SK-N-MC (cell line): ENCODE measurements around the gene SCARF2.
"Not testable (repeated sequence)": the region's sequence is repeated elsewhere in the genome, so short reads cannot be mapped to it uniquely, and the experiment has no call there.

Experiments used
- DNase-seq: peaks from one replicate; pipeline ENCODE4 v3.0.0-alpha.2; 2011; ENCODE audit warnings: low read depth, low spot score
- H3K27ac ChIP-seq: fragments of 200-600 bp; sonication (generic); 2 replicates; pipeline ENCODE4 v1.5.1; 2016; ENCODE audit warnings: mixed run types
- H3K36me3 ChIP-seq: fragments of 200-600 bp; sonication (generic); 2 replicates; pipeline ENCODE4 v1.6.1; 2017; ENCODE audit warnings: antibody characterized with exemption, low read length, mixed read lengths; ENCODE audit not compliant: insufficient read depth
- H3K4me3 ChIP-seq: fragments of 200-600 bp; sonication (generic); 2 replicates; pipeline ENCODE4 v1.5.1; 2016
- H3K9ac ChIP-seq: fragments of 200-600 bp; sonication (generic); 2 replicates; pipeline ENCODE4 v1.8.0; 2017; ENCODE audit warnings: mixed run types, mixed read lengths; ENCODE audit not compliant: insufficient read length
- H3K9me3 ChIP-seq: fragments of 200-600 bp; sonication (generic); 2 replicates; pipeline ENCODE4 v1.6.1; 2017; ENCODE audit warnings: low read depth, mild to moderate bottlenecking, antibody characterized with exemption, low read length, moderate library complexity, mixed read lengths
- EZH2 ChIP-seq: fragments of 200-600 bp; sonication (generic); IDR thresholded peaks from one replicate; pipeline ENCODE4 v1.6.1; 2017; ENCODE audit warnings: antibody characterized with exemption
- FOXP2 ChIP-seq: optimal IDR thresholded peaks from 2 replicates; pipeline ENCODE3; 2011; ENCODE audit warnings: mild to moderate bottlenecking, moderate library complexity; ENCODE audit not compliant: insufficient read depth; ENCODE audit errors: extremely low read length, control extremely low read depth
- POLR2AphosphoS5 ChIP-seq: IDR thresholded peaks from 2 replicates; pipeline ENCODE4 v1.6.1; 2012; ENCODE audit warnings: mild to moderate bottlenecking, low read depth, low read length, borderline replicate concordance

Gene SCARF2, protein sequence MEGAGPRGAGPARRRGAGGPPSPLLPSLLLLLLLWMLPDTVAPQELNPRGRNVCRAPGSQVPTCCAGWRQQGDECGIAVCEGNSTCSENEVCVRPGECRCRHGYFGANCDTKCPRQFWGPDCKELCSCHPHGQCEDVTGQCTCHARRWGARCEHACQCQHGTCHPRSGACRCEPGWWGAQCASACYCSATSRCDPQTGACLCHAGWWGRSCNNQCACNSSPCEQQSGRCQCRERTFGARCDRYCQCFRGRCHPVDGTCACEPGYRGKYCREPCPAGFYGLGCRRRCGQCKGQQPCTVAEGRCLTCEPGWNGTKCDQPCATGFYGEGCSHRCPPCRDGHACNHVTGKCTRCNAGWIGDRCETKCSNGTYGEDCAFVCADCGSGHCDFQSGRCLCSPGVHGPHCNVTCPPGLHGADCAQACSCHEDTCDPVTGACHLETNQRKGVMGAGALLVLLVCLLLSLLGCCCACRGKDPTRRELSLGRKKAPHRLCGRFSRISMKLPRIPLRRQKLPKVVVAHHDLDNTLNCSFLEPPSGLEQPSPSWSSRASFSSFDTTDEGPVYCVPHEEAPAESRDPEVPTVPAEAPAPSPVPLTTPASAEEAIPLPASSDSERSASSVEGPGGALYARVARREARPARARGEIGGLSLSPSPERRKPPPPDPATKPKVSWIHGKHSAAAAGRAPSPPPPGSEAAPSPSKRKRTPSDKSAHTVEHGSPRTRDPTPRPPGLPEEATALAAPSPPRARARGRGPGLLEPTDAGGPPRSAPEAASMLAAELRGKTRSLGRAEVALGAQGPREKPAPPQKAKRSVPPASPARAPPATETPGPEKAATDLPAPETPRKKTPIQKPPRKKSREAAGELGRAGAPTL

DNA sequence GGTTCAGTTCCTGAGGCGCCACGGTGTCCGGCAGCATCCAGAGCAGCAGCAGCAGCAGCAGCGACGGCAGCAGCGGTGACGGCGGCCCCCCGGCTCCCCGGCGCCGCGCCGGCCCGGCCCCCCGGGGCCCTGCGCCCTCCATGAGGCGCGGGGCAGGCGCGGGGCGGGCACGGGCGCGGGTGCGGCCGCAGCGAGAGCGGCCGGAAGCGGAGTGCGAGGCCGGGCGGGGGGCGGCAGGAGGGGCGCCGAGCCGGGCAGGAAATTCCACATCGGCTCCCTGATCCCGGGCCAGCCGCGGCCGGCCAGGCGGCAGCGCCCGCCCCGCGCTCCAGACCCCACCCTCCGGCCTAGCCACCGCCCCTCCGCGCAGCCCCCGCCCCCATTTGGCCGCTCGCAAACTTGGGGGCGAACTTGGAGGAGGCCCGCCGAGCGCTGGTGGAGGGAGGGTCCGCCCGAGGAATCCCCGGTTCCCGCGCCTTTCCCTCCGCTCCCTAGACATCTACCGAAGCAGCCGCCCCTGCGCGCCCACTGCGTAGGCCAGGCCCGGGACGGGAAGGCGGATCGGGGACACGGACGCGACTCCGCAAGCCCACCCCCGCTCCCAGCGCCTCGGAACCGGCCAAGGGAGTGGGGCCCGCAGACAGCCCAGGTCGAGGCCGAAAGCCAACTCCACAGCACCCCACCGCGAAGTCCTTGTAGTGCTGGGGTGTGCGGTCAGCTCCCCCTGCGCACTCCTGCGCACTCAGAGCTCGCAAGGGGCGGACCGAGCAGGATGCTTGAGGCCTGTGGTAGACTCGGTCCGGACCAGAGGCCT lies at the start of gene SCARF2:
Gene SCARF2, minus strand, starts transcription at position 213 of the 814 bp plus-strand sequence. Its CDS starts 71 bp downstream, at position 142.
- no peaks in the 10 kb centered on the region for H3K9me3 ChIP-seq
- H3K27ac ChIP-seq: no peak within 1 kb of the TSS
- DNase-seq: no peak
- peak within 1 kb of the TSS; percentile 65 for H3K9ac ChIP-seq
- peak within 1 kb of the TSS; percentile 82 for H3K4me3 ChIP-seq
- 0 out of 2 replicates have a peak, but pooled peaks cover 2% of the 10 kb centered on the region for H3K36me3 ChIP-seq
- TF ChIP-seq FOXP2 (no peak), EZH2 (no peak), POLR2AphosphoS5 (0 out of 2 replicates have a peak, but pooled peaks have one; percentile 8)

DNA sequence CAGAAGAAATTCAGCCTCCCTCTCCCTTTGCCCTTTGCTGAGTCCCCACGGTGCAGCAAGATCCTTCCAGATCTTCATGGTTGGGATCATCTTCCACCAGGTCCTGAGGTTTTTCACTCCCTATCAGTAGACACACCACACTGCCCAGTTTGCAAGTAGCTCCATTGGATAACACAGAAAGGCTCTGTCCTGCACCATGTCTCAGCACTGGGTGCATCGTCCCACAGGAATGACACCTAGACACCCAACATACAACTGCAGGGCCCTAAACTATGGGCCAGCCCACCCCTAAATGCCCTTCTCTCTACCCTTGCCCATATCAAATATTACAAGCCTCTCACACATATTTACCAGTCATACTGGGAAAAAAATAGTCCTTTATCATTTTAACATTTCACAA lies 48.6 kb upstream of the SCARF2 start:
- Histone ChIP-seq H3K4me3 (no peak overlapping the region), H3K36me3 (0 out of 2 replicates have a peak, but pooled peaks cover 3% of the 10 kb centered on the region), H3K27ac (no peak overlapping the region), H3K9me3 (no peaks in the 10 kb centered on the region), H3K9ac (no peak overlapping the region)
- TF ChIP-seq FOXP2 (no peak), EZH2 (no peak), POLR2AphosphoS5 (no peak)
- no peak for DNase-seq

DNA sequence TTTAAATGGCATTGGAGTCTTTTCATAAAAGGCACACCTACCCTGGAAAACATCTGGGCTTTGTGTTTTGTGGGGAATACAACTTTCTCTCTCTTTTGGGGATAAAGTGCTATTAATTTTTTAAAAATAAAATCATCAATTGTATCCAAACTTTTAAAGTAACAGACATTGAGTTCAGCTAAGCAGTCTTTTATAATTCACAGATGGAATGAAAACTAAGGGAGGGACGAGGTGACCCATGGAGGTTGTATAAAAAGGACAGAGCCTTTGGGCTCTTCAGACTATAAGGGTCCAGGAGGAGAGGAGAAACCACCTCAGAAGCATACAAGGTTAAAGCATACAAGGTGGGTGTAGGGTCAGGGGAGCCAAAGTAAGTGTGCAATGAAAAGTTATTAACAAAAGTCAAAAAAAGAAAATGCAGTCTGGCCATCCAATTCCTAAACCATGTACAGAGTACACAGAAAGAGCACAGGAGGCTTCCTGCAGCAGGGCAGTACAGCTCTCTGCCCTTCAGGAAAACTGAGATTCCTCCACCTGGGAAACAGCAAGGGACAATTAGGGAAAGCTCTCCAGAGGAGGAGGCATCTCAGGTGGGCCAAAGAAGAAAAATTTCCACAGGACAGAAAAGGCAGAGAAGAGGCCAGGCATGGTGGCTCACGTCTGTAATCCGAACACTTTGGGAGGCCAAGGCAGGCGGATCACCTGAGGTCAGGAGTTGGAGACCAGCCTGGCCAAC lies 47.5 kb upstream of the SCARF2 start:
- no peak overlapping the region for H3K9ac ChIP-seq
- H3K36me3 ChIP-seq: 0 out of 2 replicates have a peak, but pooled peaks cover 3% of the 10 kb centered on the region
- H3K4me3 ChIP-seq: no peak overlapping the region
- TF ChIP-seq POLR2AphosphoS5: no peak
- TF ChIP-seq EZH2: no peak
- TF ChIP-seq FOXP2: no peak
- no peak for DNase-seq
- no peak overlapping the region for H3K27ac ChIP-seq
- H3K9me3 ChIP-seq: no peaks in the 10 kb centered on the region

DNA sequence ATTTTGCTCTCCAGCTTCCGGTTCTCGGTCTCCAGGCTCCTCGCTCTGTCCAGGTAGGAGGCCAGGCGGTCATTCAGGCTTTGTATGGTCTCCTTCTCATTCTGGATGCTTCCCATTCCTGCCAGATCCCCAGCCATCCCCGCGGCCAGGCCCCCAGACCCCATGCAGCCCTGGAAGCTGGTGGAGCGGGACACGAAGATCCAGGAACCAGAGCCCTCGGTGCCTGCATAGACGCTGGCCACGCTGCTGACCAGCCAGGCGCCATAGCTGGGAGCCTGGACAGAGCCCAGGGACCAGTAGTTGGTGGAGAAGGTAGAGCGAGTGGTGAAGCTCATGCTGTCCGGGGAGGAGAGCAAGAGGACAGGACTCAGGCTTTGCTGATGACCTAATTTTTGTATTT lies 46.1 kb upstream of the SCARF2 start:
- Histone ChIP-seq H3K9me3 (no peaks in the 10 kb centered on the region), H3K9ac (no peak overlapping the region), H3K4me3 (no peak overlapping the region), H3K27ac (no peak overlapping the region), H3K36me3 (0 out of 2 replicates have a peak, but pooled peaks cover 3% of the 10 kb centered on the region)
- DNase-seq: no peak
- TF ChIP-seq POLR2AphosphoS5 (no peak), FOXP2 (no peak), EZH2 (no peak)

- not testable (repeated sequence) for H3K9ac ChIP-seq, H3K4me3 ChIP-seq, H3K36me3 ChIP-seq, H3K9me3 ChIP-seq, H3K27ac ChIP-seq, DNase-seq
These were observed 45.5 kb upstream of the SCARF2 start for GRCh38 chr22:20483143-20483506.

- no peaks in the 10 kb centered on the region for H3K36me3 ChIP-seq
- no peak overlapping the region for H3K9ac ChIP-seq
- DNase-seq: no peak
- no peak overlapping the region for H3K4me3 ChIP-seq
- no peaks in the 10 kb centered on the region for H3K9me3 ChIP-seq
- no peak overlapping the region for H3K27ac ChIP-seq
- no peak for TF ChIP-seq EZH2
- no peak for TF ChIP-seq FOXP2
- no peak for TF ChIP-seq POLR2AphosphoS5
These were observed 42.1 kb upstream of the SCARF2 start for GRCh38 chr22:20479612-20480196.

GRCh38 chr22:20478059-20478458 lies 40.4 kb upstream of the SCARF2 start:
- not testable (repeated sequence) for H3K9ac ChIP-seq, DNase-seq, H3K4me3 ChIP-seq, H3K27ac ChIP-seq, H3K36me3 ChIP-seq, H3K9me3 ChIP-seq

DNA sequence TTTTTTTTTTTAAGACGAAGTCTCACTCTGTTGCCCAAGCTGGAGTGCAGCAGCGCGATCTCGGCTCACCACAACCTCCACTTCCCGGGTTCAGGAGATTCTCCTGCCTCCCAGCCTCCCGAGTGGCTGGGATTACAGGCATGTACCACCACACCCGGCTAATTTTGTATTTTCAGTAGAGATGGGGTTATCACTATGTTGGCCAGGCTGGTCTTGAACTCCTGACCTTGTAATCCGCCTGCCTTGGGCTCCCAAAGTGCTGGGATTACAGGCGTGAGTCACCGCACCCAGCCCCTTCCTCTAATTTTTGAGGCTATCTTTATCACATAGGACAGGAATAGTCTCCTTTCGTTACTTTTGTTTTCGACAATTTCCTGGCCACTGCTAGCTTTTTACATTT lies 37.9 kb upstream of the SCARF2 start:
- H3K36me3 ChIP-seq, H3K9me3 ChIP-seq, H3K27ac ChIP-seq, H3K4me3 ChIP-seq, H3K9ac ChIP-seq, DNase-seq: not testable (repeated sequence)
